Skeletal muscle cell (primary cell): ENCODE results near the gene KERA.

Experiments used
- DNase-seq: peaks from one replicate; pipeline ENCODE4 v3.0.0-alpha.2; 2010; ENCODE audit warnings: low read depth
- H3K4me3 ChIP-seq: 2 replicates; pipeline ENCODE4 v1.5.1; 2011; ENCODE audit warnings: low read depth, mild to moderate bottlenecking, control low read depth, low read length, moderate library complexity

The KERA gene

GRCh38 chr12:91019455-91019854, 38.4 kb downstream of the KERA start:
- H3K4me3 ChIP-seq = no peak overlapping the region
- DNase-seq = no peak

GRCh38 chr12:91017511-91018263, 40.1 kb downstream of the KERA start:
- no peak for DNase-seq
- no peak overlapping the region for H3K4me3 ChIP-seq

GRCh38 chr12:91017043-91017442, 40.8 kb downstream of the KERA start:
- DNase-seq = no peak
- H3K4me3 ChIP-seq = no peak overlapping the region

- no peak overlapping the region for H3K4me3 ChIP-seq
- peak; percentile 15 for DNase-seq
These were observed 48.4 kb downstream of the KERA start for GRCh38 chr12:91009319-91009950.

- H3K4me3 ChIP-seq = no peak overlapping the region
- DNase-seq = no peak
These were observed 50.1 kb downstream of the KERA start for GRCh38 chr12:91007531-91008290.

- H3K4me3 ChIP-seq = no peak within 1 kb of the TSS
- DNase-seq = no peak
These were observed 53.0 kb downstream of the KERA start, which contains the start of gene EPYC for GRCh38 chr12:91004872-91005271. Gene EPYC, minus strand, starts transcription at chr12:91004972. Its CDS starts 2,407 bp downstream, at chr12:91002565.

- no peak overlapping the region for H3K4me3 ChIP-seq
These were observed 54.1 kb downstream of the KERA start for GRCh38 chr12:91003737-91004136.

GRCh38 chr12:91001306-91001705, 56.5 kb downstream of the KERA start:
- no peak for DNase-seq
- no peak overlapping the region for H3K4me3 ChIP-seq

More at GRCh38 chr12:91003737-91004136, 54.1 kb downstream of the KERA start:
- DNase-seq = no peak
